ENCODE results near the gene MTCL3.
A peak's percentile ranks its signal among the peaks of the same experiment; 100 is the strongest.

Gene MTCL3

DNA sequence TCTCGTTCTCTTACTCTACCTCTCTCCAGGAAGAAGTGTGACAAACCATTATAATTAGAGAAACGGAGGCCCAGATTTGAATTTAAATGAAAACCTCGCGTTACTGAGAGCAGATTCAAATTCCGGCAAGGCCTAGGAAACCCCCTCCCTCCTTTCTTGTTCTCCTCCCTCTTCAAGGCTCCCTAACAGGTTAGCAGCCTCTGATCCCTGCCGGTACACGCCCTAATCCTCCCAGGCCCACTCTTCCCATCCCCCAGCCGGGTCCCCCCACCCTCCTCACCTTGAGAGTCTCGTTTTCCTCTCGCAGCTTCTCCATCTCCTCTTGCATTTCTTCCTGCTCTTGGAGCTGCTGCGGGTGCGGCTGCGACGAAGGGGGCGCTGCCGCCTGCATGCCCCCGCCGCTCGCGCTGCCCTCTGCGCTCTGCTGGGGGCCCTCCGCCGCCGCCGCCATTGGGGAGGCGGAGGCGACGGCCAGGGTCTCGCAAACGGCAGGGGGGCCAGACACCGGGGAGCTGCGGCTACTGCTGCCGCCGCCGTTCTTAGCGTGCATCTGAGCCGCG is 3.8 kb downstream of the MTCL3 start:
- peak; percentile 2 for ATAC-seq
- DNase-seq: no peak

DNA sequence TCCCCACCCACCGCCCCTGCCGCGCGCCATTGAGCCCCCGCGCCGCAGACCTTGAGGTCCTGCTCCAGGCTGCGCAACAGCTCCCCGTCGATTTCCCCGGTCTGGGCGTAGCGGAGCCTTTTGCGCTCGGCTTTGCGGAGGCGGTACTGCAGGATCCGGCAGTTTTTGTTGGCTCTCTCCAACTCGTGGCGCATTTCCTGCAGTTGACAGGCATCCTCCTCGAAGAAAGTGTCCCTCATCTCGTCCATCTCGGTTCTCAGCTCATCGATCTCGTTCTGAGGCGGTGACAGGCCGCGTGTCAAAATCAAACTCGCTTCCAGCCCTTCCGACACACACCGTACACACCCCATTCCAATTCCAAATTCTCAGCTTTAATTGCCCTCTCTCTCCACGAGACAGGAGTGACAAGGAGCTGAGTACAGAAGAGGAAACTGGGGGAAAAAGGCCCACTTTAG is 4.3 kb downstream of the MTCL3 start:
- ATAC-seq: no peak
- peak; percentile 51 for DNase-seq

- DNase-seq: no peak
- ATAC-seq: no peak
Observed at GRCh38 chr6:127514179-127514772, 4.9 kb downstream of the MTCL3 start.

GRCh38 chr6:127513425-127513824 is 5.7 kb downstream of the MTCL3 start:
- DNase-seq (no peak), ATAC-seq (no peak)

DNA sequence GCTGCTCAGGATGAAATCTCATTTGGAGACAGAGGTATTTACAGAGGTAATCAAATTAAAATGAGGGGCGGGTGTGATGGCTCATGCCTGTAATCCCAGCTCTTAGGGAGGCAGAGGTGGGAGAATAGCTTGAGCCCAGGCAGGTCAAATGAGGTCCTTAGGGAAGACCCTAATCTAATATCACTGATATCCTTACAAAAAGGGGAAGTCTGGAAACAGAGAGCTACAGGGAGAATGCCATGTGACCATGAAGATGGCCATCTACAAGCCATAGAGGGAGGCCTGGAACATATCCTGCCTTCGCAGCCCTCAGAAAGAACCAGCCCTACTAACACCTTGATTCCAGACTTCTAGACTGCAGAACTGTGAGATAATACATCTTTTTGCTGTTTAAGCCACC is 8.3 kb downstream of the MTCL3 start:
- no peak for DNase-seq
- ATAC-seq: no peak

GRCh38 chr6:127506894-127507293 is 12.2 kb downstream of the MTCL3 start:
- DNase-seq (no peak), ATAC-seq (no peak)

- ATAC-seq: no peak
- DNase-seq: no peak
Observed at GRCh38 chr6:127503022-127503421, 16.1 kb downstream of the MTCL3 start.

- no peak for DNase-seq
Observed at GRCh38 chr6:127497410-127497809, 21.7 kb downstream of the MTCL3 start.

GRCh38 chr6:127496471-127496870 is 22.7 kb downstream of the MTCL3 start:
- ATAC-seq (no peak), DNase-seq (no peak)

More at GRCh38 chr6:127497410-127497809, 21.7 kb downstream of the MTCL3 start:
- no peak for ATAC-seq

- DNase-seq (no peak), ATAC-seq (no peak)
Observed at GRCh38 chr6:127494240-127494767, 24.8 kb downstream of the MTCL3 start.

DNA sequence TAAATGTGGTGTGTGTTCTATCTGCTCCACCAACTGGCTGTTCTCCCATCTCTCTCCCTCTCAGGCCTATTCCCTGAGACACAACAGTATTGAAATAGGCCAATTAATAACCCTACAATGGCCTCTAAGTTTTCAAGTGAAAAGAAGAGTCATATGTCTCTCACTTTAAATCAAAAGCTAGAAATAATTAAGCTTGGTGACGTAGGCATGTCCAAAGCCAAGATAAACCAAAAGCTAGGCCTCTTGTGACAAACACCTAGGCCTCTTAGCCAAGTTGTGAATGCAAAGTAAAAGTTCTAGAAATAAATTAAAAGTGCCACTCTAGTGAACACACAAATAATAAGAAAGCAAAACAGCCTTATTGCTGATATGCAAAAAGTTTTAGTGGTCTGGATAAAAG is 29.9 kb downstream of the MTCL3 start:
- DNase-seq (no peak), ATAC-seq (no peak)

GRCh38 chr6:127486934-127487333 is 32.2 kb downstream of the MTCL3 start:
- ATAC-seq (no peak), DNase-seq (no peak)

- ATAC-seq: peak; percentile 92
- DNase-seq: no peak
Observed at GRCh38 chr6:127484212-127484863, 34.8 kb downstream of the MTCL3 start.

- ATAC-seq: no peak
- no peak for DNase-seq
Observed at GRCh38 chr6:127483399-127484055, 35.6 kb downstream of the MTCL3 start.

GRCh38 chr6:127482325-127482724 is 36.8 kb downstream of the MTCL3 start:
- ATAC-seq: no peak
- DNase-seq: no peak

- no peak for ATAC-seq
- no peak for DNase-seq
Observed at GRCh38 chr6:127481628-127482027, 37.5 kb downstream of the MTCL3 start.

GRCh38 chr6:127481111-127481510 is 38.0 kb downstream of the MTCL3 start:
- no peak for ATAC-seq
- DNase-seq: no peak

GRCh38 chr6:127477658-127478057 is 41.5 kb downstream of the MTCL3 start:
- ATAC-seq: no peak
- no peak for DNase-seq

GRCh38 chr6:127475823-127476176 is 43.3 kb downstream of the MTCL3 start:
- ATAC-seq (no peak), DNase-seq (no peak)

GRCh38 chr6:127475135-127475822 is 43.9 kb downstream of the MTCL3 start:
- ATAC-seq (no peak), DNase-seq (no peak)

DNA sequence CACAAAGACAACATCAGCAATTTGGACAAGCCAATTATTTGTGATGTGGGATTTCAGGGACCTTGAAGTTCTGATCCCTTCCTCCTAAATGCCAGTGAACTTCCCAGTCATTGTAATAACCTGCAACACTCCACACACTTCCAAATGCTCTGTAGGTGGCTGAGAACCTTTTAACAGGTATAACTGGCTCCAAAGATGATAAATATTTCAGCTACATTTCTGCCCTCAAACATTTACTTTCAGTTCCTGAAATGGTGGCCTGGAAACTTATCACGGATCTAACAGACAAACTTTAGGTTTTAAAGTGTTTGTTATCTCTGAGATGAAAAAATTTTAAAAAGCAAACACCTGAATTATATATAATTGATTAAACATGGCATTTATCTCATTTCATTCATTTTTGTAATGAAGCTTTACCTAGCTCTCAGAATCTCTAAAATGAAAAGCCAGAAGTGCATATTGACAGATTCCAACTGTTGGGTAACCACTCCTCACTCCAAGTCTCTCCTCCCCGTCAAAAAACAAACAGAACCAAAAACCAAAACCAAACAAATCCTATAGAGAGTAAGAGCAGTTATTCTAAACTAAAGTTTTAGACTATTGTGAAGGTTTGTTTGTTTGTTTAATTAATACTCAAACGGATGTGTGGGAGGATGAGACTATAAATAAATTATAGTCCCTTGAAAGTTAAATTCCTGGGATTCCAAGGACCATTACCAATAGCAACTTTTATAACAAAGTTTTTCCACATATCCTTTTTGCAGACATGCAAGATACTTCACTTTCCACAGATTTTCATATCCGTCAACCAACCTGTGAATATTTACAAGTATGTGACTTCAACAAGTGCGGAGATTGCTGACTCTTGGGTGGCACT is 47.5 kb downstream of the MTCL3 start:
- DNase-seq (no peak), ATAC-seq (no peak)

All from stimulated activated naive CD8-positive, alpha-beta T cell treated with anti-CD3 and anti-CD28 coated beads, Interleukin-15, Interleukin-2, amounts not matched to agents 100 U/mL and 50 U/mL, for 24 hours (primary cell).